ENCODE measurements around the gene ZNF521. TPM values are rescaled to one million over a fixed set of nuclear protein-coding genes. Genes with fewer than 3 reads are reported as not detected.

The ZNF521 gene
- total RNA-seq, 1 donor from 2014 or later: 41.6 TPM

- Histone ChIP-seq H3K4me1 (peaks cover 0 to 11% of the 10 kb centered on the region in 2 donors), H3K27ac (no peak overlapping the region), H3K9me3 (no peaks in the 10 kb centered on the region), H3K36me3 (no peaks in the 10 kb centered on the region), H3K4me3 (no peak overlapping the region), H3K27me3 (no peaks in the 10 kb centered on the region)
- intact Hi-C loops (cut with DNase I): no loop called here
- TF ChIP-seq CTCF (IDR thresholded peaks at IDR 0.05): no peak
- DNase-seq (ENCODE audit: low spot score in 2 of 2): no peak
These were observed 217.1 kb downstream of the ZNF521 start for GRCh38 chr18:25134861-25135260.

GRCh38 chr18:25133879-25134278, 218.1 kb downstream of the ZNF521 start:
- Histone ChIP-seq H3K27ac (no peak overlapping the region), H3K4me3 (no peak overlapping the region), H3K4me1 (peaks cover 0 to 11% of the 10 kb centered on the region in 2 donors), H3K27me3 (no peaks in the 10 kb centered on the region), H3K9me3 (no peaks in the 10 kb centered on the region), H3K36me3 (no peaks in the 10 kb centered on the region)
- intact Hi-C loops (cut with DNase I): no loop called here
- no peak for TF ChIP-seq CTCF (IDR thresholded peaks at IDR 0.05)
- DNase-seq (ENCODE audit: low spot score in 2 of 2): no peak

GRCh38 chr18:25132786-25133496, 219.0 kb downstream of the ZNF521 start:
- Histone ChIP-seq H3K9me3 (no peaks in the 10 kb centered on the region), H3K36me3 (no peaks in the 10 kb centered on the region)
- intact Hi-C loops (cut with DNase I): no loop called here

GRCh38 chr18:25126751-25127150, 225.2 kb downstream of the ZNF521 start:
- Histone ChIP-seq H3K4me3 (no peak overlapping the region), H3K36me3 (no peaks in the 10 kb centered on the region), H3K9me3 (no peaks in the 10 kb centered on the region), H3K4me1 (no peaks in the 10 kb centered on the region), H3K27ac (no peak overlapping the region), H3K27me3 (no peaks in the 10 kb centered on the region)
- intact Hi-C loops (cut with DNase I): no loop called here
- TF ChIP-seq CTCF (IDR thresholded peaks at IDR 0.05): no peak
- DNase-seq (ENCODE audit: low spot score in 2 of 2): no peak

More at GRCh38 chr18:25132786-25133496, 219.0 kb downstream of the ZNF521 start:
- Histone ChIP-seq H3K27ac (no peak overlapping the region), H3K4me3 (no peak overlapping the region), H3K27me3 (no peaks in the 10 kb centered on the region), H3K4me1 (peaks cover 0 to 11% of the 10 kb centered on the region in 2 donors)
- no peak for DNase-seq (ENCODE audit: low spot score in 2 of 2)
- TF ChIP-seq CTCF (IDR thresholded peaks at IDR 0.05): no peak

- Histone ChIP-seq H3K4me3 (no peak overlapping the region), H3K9me3 (no peaks in the 10 kb centered on the region), H3K27me3 (no peaks in the 10 kb centered on the region), H3K36me3 (no peaks in the 10 kb centered on the region), H3K27ac (no peak overlapping the region), H3K4me1 (no peaks in the 10 kb centered on the region)
- TF ChIP-seq CTCF (IDR thresholded peaks at IDR 0.05): no peak
- no peak for DNase-seq (ENCODE audit: low spot score in 2 of 2)
- intact Hi-C loops (cut with DNase I): no loop called here
These were observed 226.3 kb downstream of the ZNF521 start for GRCh38 chr18:25125680-25126079.
